Activated naive CD4-positive, alpha-beta T cell treated with anti-CD3 and anti-CD28 coated beads, Interleukin-2, amount 50 U/mL, for 72 hours (primary cell): ENCODE measurements around the gene DYNLT2. TPM values are rescaled to one million over a fixed set of nuclear protein-coding genes. Genes with fewer than 3 reads are reported as not detected.

ENCODE experiments used
- ATAC-seq, 2 donors: fragments of 150-1000 bp; cut with Tn5 transposase; 2 replicates each; pipeline ENCODE4 v1.10.0; 2021; ENCODE audit warnings: mild to moderate bottlenecking in 2 of 2, moderate library complexity in 2 of 2
- DNase-seq, 2 donors: peaks; one replicate each; pipeline ENCODE4 v3.0.0; 2021 to 2022; ENCODE audit warnings: low spot score in 2 of 2
- H3K27ac Mint-ChIP-seq, 2 donors: one replicate each; pipeline ENCODE4 v1.8.0; 2022; ENCODE audit warnings: mild to moderate bottlenecking in 2 of 2, mixed read lengths in 2 of 2
- H3K36me3 Mint-ChIP-seq, 2 donors: one replicate each; pipeline ENCODE4 v1.8.0; 2022; ENCODE audit warnings: mixed read lengths in 2 of 2
- H3K9me3 Mint-ChIP-seq, 2 donors: one replicate each; pipeline ENCODE4 v1.8.0; 2022; ENCODE audit warnings: mixed read lengths in 2 of 2
- total RNA-seq, 2 donors: library from RNA; stranded (reverse); gene quantifications; one replicate each; pipeline ENCODE4 v1.2.3, GENCODE V29; 2022

The DYNLT2 gene
- total RNA-seq, 2 donors from 2014 or later: 2.3 to 2.6 TPM

- no peak for DNase-seq
- Mint-ChIP-seq H3K36me3 (peaks cover 31 to 39% of the 10 kb centered on the region in 2 donors), H3K9me3 (peaks cover 12 to 13% of the 10 kb centered on the region in 2 donors), H3K27ac (no peak overlapping the region)
- no peak for ATAC-seq
Observed at GRCh38 chr6:169695131-169695530, 56.2 kb downstream of the DYNLT2 start.

- DNase-seq (no peak), ATAC-seq (no peak)
- Mint-ChIP-seq H3K9me3 (peaks cover 12 to 13% of the 10 kb centered on the region in 2 donors), H3K36me3 (peaks cover 28 to 44% of the 10 kb centered on the region in 2 donors), H3K27ac (no peak overlapping the region)
Observed at GRCh38 chr6:169692516-169692915, 58.9 kb downstream of the DYNLT2 start.

GRCh38 chr6:169691260-169691659 lies 60.1 kb downstream of the DYNLT2 start:
- H3K27ac Mint-ChIP-seq: no peak overlapping the region
- H3K36me3 Mint-ChIP-seq: peaks cover 33 to 48% of the 10 kb centered on the region in 2 donors
- DNase-seq (no peak), ATAC-seq (no peak)
- peaks cover 11 to 17% of the 10 kb centered on the region in 2 donors for H3K9me3 Mint-ChIP-seq

Other genes with a start within 250 kb of the DYNLT2 start
- 10 to 100 TPM; 28.9 to 48.1 TPM for gene WDR27, start 49.5 kb downstream of the DYNLT2 start, total RNA-seq
- 10 to 100 TPM in 1 of 2 donors, 1 to 10 TPM in 1; 8.9 to 13.9 TPM for gene C6orf120, start 49.4 kb downstream of the DYNLT2 start, total RNA-seq
- 10 to 100 TPM; 79.9 to 90.3 TPM for gene PHF10, start 27.1 kb downstream of the DYNLT2 start, total RNA-seq
- gene ERMARD, start 50 bp upstream of the DYNLT2 start, total RNA-seq: 10 to 100 TPM; 15.2 to 35.5 TPM